Right renal cortex interstitium (tissue), 3 donors: ENCODE results near the gene MRPL37. TPM values are rescaled to one million over a fixed set of nuclear protein-coding genes. Genes with fewer than 3 reads are reported as not detected.
"Not testable (repeated sequence)": the region's sequence is repeated elsewhere in the genome, so short reads cannot be mapped to it uniquely, and the experiment has no call there.

Experiments
- DNase-seq, 3 donors: peaks; one replicate each; pipeline ENCODE4 v3.0.0-alpha.2; 2013; ENCODE audit warnings: low read depth in 3 of 3, low spot score in 2 of 3
- polyA plus RNA-seq, 3 donors: library from polyadenylated mRNA; unstranded; fragments of 120-200 nt; gene quantifications; one replicate each; pipeline ENCODE4 v1.2.1, GENCODE V29; 2013; ENCODE audit not compliant: insufficient read length in 3 of 3

Gene MRPL37
- polyA plus RNA-seq, 3 donors: 80.3 to 84.9 (median 81.4) TPM

GRCh38 chr1:54218883-54219687 lies 19.1 kb downstream of the MRPL37 start:
- DNase-seq: no peak

GRCh38 chr1:54219688-54220003 lies 19.7 kb downstream of the MRPL37 start:
- DNase-seq: no peak

GRCh38 chr1:54220004-54220811 lies 20.2 kb downstream of the MRPL37 start:
- DNase-seq: no peak

GRCh38 chr1:54221113-54221834 lies 21.3 kb downstream of the MRPL37 start:
- no peak for DNase-seq

- no peak for DNase-seq
Measured at GRCh38 chr1:54221867-54222484, 22.0 kb downstream of the MRPL37 start.

- no peak for DNase-seq
Measured at GRCh38 chr1:54222711-54223110, 22.7 kb downstream of the MRPL37 start.

GRCh38 chr1:54223441-54224202 lies 23.7 kb downstream of the MRPL37 start:
- DNase-seq: no peak

GRCh38 chr1:54224233-54224632 lies 24.3 kb downstream of the MRPL37 start:
- DNase-seq: no peak

GRCh38 chr1:54225378-54225777 lies 25.4 kb downstream of the MRPL37 start:
- no peak for DNase-seq

- DNase-seq: no peak
Measured at GRCh38 chr1:54225986-54226559, 26.1 kb downstream of the MRPL37 start.

- no peak for DNase-seq
Measured at GRCh38 chr1:54227091-54227602, 27.2 kb downstream of the MRPL37 start.

GRCh38 chr1:54227891-54228310 lies 27.9 kb downstream of the MRPL37 start:
- DNase-seq: no peak

GRCh38 chr1:54228638-54229079 lies 28.7 kb downstream of the MRPL37 start:
- no peak for DNase-seq

GRCh38 chr1:54229281-54229891 lies 29.4 kb downstream of the MRPL37 start:
- DNase-seq: no peak

- no peak for DNase-seq
Measured at GRCh38 chr1:54230507-54231339, 30.8 kb downstream of the MRPL37 start.

- not testable (repeated sequence) for DNase-seq
Measured at GRCh38 chr1:54233196-54233595, 33.2 kb downstream of the MRPL37 start.

GRCh38 chr1:54234284-54234683 lies 34.3 kb downstream of the MRPL37 start:
- no peak for DNase-seq

GRCh38 chr1:54237586-54237985 lies 37.6 kb downstream of the MRPL37 start:
- DNase-seq: no peak
